NCI-H460 (cell line): ENCODE results near the gene LTBR. TPM values are rescaled to one million over a fixed set of nuclear protein-coding genes. Genes with fewer than 3 reads are reported as not detected.

Experiments used
- DNase-seq: peaks from one replicate; pipeline ENCODE4 v3.0.0-alpha.2; 2016; ENCODE audit warnings: low read depth; ENCODE audit errors: extremely low read depth
- total RNA-seq: library from RNA; depleted of rRNA; stranded (reverse); fragments of >200 nt; shearing (Covaris generic); gene quantifications from 2 replicates; pipeline ENCODE4 v1.2.3, GENCODE V29; 2014

LTBR gene
- total RNA-seq, 1 experiment from 2014 or later: 82.9 TPM

DNA sequence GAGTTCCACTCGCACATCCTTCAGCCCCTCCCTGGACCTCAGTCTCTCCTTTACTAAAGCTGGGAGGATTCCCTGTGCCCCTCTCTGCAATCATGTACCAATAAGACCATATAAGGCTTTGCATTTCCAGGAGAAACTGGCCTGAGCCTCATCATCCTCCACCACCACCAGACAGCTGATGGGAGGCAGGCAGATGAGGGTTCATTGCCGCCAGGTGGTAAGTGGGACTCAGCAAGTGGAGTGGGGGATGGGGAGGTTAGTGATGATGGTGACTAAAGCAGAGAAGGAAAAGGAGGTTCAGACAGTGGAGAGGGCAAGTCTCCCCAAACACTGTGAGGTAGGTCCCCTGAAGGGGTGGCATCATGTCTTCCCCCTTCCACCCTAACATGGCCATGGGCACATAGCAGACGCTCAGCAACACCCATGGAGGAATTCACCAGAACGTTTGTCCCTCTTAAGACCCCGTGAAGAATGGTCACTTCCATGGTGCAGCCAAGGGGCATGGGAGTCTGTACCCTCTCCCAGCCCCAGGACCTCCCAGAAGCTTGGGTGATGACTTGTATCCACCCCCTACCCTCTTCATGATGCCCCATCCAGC is 37.6 kb upstream of the LTBR start:
- no peak for DNase-seq

DNA sequence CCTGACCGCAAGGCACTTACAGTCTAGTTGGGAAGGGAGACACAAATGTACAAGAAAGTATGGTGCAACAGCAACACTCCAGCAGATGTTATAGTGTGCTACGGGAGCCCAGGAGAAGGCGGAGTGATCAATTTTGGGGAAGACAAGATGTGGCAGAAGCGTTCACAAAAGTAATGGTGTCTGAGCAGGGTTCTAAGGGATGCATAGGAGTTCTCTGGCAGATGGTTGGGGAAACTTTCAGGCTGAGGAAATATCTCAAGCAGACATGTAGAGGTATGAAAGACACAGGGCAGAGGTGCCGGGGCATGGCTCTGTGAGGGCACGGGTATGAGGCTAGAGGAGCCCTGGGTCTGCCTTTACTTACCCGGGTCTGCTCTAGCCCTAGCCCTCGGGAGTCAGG is 37.0 kb upstream of the LTBR start:
- DNase-seq: no peak

DNA sequence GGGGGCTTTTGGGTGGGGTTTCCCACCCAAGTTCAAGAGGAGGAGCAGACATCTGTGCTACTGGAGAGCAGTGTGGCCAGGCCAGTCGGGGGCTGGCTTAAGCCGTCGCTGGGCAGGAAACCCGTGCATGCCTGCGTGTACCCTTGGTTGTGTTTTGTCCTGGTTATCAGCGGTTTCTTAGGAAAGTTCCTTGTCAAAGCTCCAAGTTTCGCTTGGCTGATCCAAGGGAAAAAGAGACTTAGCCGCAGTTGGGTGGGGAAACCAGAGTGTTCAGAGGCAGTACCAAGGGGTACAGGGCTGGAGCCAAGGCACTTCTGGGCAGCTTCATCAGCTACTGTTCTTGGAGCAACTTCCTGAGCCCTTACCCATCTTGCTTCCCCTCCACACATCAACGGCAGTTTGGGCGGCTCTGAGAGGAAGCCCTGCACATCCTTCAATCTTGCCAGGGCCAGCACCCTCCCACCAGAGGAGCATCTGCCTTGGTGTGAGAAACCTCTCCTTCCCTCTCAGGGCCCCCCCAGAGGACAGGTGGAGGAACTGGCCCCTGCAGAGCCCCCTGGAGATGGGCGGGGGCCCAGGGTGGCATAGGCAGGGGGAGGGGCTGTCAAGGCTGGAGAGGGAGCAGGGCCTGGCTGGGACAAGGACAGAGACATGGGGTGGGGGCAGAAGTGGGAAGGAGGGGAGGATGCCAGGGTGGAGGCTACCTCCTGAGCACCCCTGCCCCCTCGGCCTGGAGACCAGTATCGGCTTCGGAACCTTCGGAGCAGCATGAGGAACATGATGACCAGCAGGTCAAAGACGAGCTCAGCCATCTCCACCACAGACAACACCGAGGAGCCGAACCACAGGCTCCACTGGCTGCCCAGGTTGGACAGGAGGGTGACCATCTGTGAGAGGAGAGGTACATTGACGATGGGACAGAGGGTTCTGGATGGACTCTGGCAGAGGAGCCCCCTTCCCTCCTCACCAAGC is 36.3 kb upstream of the LTBR start:
- no peak for DNase-seq

DNA sequence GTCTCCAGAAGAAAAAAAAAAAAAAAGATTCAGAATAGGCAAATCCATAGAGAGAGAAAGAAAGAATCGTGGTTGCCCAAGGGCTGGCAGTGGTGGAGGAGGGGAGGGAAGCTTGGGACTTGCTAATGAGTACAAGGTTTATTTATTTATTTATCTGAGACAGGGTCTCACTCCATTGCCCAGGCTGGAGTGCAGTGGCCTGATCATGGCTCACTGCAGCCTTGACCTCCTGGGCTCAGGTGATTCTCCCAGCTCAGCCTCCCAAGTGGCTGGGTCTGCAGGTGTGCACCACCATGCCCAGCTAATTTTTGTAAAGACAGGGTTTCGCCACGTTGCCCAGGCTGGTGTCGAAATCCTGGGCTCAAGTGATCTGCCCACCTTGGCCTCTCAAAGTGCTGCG is 32.3 kb upstream of the LTBR start:
- DNase-seq: no peak

DNA sequence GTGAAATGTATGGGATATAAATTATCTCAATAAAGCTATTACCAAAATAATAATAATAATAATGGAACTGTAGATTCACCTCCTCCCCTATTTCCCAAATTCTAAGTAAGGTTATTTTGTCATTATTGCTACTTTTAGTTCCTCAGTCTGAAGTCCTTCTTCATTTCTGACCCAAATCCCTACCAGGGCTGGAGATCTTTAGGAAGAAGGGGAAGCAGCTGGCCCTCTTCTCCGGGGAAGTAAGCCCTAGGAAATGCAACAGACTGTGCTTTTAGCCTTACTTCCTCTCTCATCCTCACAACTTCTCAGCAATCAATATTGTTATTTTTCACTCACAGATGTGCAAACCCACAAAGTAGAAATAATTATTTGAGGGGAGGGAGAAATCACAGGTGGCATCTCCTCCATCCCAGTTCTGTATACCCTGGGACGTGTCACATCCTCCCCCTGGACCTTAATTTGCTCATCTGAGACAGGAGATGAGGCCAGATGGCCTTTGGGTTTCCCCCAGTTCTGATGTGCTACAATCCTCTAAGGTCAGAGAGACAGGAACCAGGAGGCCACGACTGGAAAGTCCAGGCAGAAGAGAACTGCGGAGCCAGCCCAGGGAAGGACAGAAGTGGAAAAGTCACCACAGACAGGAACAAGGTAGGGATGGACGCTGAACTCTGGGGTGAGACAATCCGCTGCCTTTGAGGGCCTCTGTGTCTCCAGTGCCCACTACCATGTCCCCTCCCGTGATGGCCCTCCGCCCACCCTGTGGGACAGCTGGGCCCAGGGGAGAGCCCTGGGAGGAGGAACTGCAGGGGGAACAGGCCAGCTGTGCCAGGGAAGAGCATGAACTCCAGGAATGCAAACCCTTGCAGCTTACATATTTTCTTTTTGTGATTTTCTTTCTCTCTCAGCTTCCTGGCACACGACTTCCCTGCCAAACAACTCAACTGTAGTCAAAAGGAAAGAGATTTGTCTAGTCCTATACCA is 31.5 kb upstream of the LTBR start:
- DNase-seq: no peak

GRCh38 chr12:6354495-6355393 is 29.2 kb upstream of the LTBR start:
- no peak for DNase-seq

DNA sequence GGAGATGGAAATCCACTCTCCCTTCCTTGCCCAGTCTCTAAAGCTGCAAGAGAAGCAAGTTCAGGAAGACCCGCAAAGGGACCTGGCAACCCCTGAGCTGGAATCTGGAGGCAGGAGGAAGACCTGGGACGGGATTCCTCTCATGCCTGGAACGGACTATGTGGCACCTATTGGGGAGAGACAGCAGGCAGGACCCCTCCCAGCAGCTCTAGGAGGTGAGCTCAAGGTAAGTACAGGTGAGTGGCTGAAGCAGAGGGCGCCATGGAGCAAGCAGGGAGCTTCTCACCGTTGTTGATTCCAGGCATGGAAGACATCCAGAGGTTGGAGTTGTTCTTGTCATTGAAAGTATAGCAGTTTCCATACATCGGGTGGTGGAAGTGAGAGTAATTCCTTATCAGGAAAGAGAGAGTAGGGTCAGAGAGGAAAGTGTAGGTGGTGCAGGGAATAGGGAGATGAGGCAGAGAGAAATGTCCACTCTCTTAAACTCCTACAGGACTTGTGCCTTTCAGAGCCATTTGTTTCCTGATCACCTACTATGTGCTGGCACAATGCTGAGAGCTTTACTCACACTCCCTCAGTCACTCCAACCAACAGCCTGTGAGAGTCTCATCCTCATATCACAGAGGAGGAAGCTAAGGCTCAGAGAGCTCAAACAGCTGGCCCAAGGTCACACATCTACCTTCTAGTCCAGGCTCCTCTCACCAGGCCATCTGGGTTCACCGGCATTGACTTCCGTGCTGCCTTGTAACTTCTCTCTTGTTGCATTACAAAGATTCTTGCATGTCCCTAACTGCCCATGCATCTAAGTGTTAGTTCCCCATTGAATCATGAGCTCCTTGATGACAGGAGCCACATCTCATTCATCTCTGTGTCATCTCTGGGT is 28.2 kb upstream of the LTBR start:
- no peak for DNase-seq

DNA sequence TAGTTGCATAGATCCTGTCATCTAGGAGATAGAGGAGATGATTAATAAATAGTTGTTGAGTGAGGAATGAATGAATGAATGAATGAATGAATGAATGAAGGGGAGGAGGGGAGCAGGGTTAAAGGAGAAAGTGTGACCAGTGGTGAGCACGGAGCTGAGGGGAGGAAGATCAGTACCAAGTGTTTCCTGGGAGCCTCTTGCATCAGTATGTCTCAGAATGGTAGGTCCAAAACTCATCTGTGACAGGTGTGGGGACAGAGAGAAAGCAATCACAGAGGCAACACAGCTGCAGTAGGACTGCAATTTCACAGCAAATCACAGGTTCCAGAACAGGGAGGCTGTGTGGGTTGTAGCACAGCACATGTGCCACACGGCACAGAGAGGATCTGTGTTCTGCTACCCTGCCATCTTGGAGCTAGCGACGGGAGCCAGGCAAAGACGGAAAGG is 27.6 kb upstream of the LTBR start:
- no peak for DNase-seq

DNA sequence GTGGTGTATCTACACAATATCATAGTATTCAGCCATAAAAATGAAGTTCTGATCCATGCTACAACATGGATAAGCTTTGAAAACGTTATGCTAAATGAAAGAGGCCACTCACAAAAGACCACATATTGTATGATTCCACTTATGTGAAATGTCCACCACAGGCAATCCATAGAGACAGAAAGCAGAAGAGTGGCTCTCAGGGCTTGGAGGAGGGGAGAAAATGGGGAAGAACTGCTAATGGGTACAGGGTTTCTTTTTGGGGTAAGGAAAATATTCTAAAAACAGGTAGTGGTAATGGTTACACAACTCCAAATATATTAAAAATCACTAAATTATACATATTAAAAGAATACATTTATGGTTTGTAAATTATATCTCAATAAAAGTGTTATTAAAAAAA is 25.1 kb upstream of the LTBR start:
- no peak for DNase-seq

GRCh38 chr12:6360080-6360571 is 23.8 kb upstream of the LTBR start:
- DNase-seq: no peak

- DNase-seq: no peak
These were observed 23.1 kb upstream of the LTBR start for GRCh38 chr12:6360578-6361490.

- DNase-seq: no peak
These were observed 22.1 kb upstream of the LTBR start for GRCh38 chr12:6361834-6362233.

DNA sequence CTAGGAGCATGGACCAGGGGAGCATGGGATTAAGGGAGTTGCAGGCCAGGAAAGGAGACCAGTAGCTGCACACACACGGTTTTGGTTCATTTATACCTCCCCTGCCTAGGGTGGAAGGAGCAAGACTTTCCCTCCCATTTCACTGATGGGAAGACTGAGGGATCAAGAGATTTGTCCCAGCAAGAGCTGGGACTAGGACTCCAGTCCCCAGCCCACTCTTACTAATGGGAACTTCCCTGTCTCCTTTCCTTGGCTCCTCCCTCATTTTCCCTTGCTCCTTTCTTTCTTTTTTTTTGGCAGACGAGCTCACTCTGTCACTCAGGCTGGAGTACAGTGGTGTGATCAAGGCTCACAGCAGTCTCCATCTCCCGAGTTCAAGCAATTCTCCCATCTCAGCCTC is 21.6 kb upstream of the LTBR start:
- DNase-seq: no peak

DNA sequence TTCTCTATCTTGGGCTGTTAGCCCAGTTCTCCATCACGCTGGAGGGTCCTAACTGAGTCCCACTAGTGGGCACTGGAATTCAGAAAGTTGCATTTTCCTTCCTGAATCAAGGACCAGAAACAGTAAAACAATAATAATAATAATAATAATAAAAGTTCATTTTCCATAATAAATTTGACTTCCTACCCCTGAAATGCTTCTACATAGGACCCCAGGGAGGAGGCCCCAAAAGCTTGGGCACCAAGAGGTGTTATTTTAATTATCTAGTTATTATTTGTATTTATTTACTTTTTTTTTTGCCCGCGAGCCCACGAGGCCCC is 21.0 kb upstream of the LTBR start:
- no peak for DNase-seq

- peak; percentile 53 for DNase-seq
These were observed 20.5 kb upstream of the LTBR start for GRCh38 chr12:6363330-6364043.

GRCh38 chr12:6364044-6364374 is 20.0 kb upstream of the LTBR start:
- no peak for DNase-seq
